Psoas muscle (tissue), 8 donors: ENCODE results near the gene DEDD2. TPM values are rescaled to one million over a fixed set of nuclear protein-coding genes. Genes with fewer than 3 reads are reported as not detected.
"Not testable (repeated sequence)": the region's sequence is repeated elsewhere in the genome, so short reads cannot be mapped to it uniquely, and the experiment has no call there.

ENCODE experiments used
- ATAC-seq, 4 donors: fragments of 200-7000 bp; cut with Tn5 transposase; one replicate each; pipeline ENCODE4 v1.9.1; 2020; ENCODE audit warnings: moderate library complexity in 3 of 4, mild to moderate bottlenecking in 2 of 4
- DNase-seq, 2 donors: peaks; one replicate each; pipeline ENCODE4 v3.0.0-alpha.2; 2020
- H3K27ac ChIP-seq: fragments of 200-600 bp; one replicate; pipeline ENCODE4 v1.8.0; 2022
- H3K27me3 ChIP-seq, 3 donors: fragments of 200-600 bp in 1 of 3; one replicate each; pipeline versions ENCODE4 v1.6.1 to v1.8.0; 2013 to 2022; ENCODE audit warnings: low read length in 2 of 3, mild to moderate bottlenecking in 2 of 3, moderate library complexity in 1 of 3; ENCODE audit not compliant: insufficient read depth in 3 of 3
- H3K36me3 ChIP-seq, 2 donors: fragments of 200-600 bp in 1 of 2; one replicate each; pipeline versions ENCODE4 v1.6.1 to v1.8.0; 2013 to 2022; ENCODE audit warnings: low read depth in 1 of 2, mild to moderate bottlenecking in 1 of 2, moderate library complexity in 1 of 2; ENCODE audit not compliant: insufficient read depth in 1 of 2
- H3K4me1 ChIP-seq: fragments of 200-600 bp; one replicate; pipeline ENCODE4 v1.8.0; 2022
- H3K4me3 ChIP-seq: fragments of 200-600 bp; one replicate; pipeline ENCODE4 v1.8.0; 2022; ENCODE audit warnings: mild to moderate bottlenecking
- H3K9me3 ChIP-seq: fragments of 200-600 bp; one replicate; pipeline ENCODE4 v1.8.0; 2022
- CTCF ChIP-seq: fragments of 200-600 bp; IDR thresholded peaks from one replicate; pipeline ENCODE4 v1.8.0; 2022; ENCODE audit warnings: antibody characterized with exemption
- WGBS, 3 donors: extraction: QIAGEN DNeasy Blood & Tissue Kit; methylation state at CpG; one replicate each; pipeline versions ENCODE4 v1.1.6 to v1.1.7; 2013; 5-methylcytosine and 5-hydroxymethylcytosine counted together
- intact Hi-C, 2 donors: fragments of 100-400 bp; cut with DNase I; formaldehyde crosslinking; loops; one replicate each; pipeline versions ENCODE4 v1.11.0 to v1.14.2; 2022
- long read RNA-seq, 2 donors: library from polyadenylated mRNA; unstranded; transcript quantifications; one replicate each; pipeline ENCODE4 v2.0.0, GENCODE V29; 2021
- polyA plus RNA-seq, 3 donors: library from polyadenylated mRNA; stranded (reverse); fragments of 200-250 nt; gene quantifications; one replicate each; pipeline ENCODE4 v1.2.3, GENCODE V29; 2013
- total RNA-seq, 4 donors: library from RNA; stranded (reverse); fragmentation: NEBNext Ultra II Directional in 2 of 4; extraction: Animal tissue kit (Norgen Biotek cat#: 25700) in 2 of 4; gene quantifications; one replicate each; pipeline versions ENCODE4 v1.2.1 to v1.2.4, GENCODE V29; 2021 to 2023
- donor health status: healthy with polysubstance abuse.
- donor health status: DM: no; HTN: no; CAD: no; lungs with moderate emphysema.
- donor health status: Bipolar disorder and iron deficiency.
- donor health status: healthy.
- donor health status: DM: yes; HTN: yes; CAD: no.
- donor health status: DM: no; HTN: no; CAD: no.
- donor health status: DM: no; HTN: no; CAD: no.
- donor health status: DM: yes; HTN: yes; CAD: no.

Gene DEDD2, protein sequence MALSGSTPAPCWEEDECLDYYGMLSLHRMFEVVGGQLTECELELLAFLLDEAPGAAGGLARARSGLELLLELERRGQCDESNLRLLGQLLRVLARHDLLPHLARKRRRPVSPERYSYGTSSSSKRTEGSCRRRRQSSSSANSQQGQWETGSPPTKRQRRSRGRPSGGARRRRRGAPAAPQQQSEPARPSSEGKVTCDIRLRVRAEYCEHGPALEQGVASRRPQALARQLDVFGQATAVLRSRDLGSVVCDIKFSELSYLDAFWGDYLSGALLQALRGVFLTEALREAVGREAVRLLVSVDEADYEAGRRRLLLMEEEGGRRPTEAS
- total RNA-seq (10 to 100 TPM in 3 of 4 donors, 1 to 10 TPM in 1; 8.8 to 22.5 (median 11.6) TPM), polyA plus RNA-seq (10 to 100 TPM; 11.6 to 26.1 (median 20.5) TPM)
- long read RNA-seq, donor 1, transcript DEDD2-205 (5 exons, 1,183 nt), result major isoform, 8 of 18 reads
- long read RNA-seq, donor 1, partial matches to known transcripts, result 1 of 18 reads
- long read RNA-seq, donor 1, other reads (novel, unspliced or antisense), result 5 of 18 reads
- long read RNA-seq, donor 2, transcript DEDD2-205 (5 exons, 1,183 nt), result major isoform, 17 of 38 reads
- long read RNA-seq, donor 2, transcript DEDD2-204 (5 exons, 1,894 nt), result minor isoform, 7 of 38 reads
- long read RNA-seq, donor 2, partial matches to known transcripts, result 2 of 38 reads
- long read RNA-seq, donor 2, other reads (novel, unspliced or antisense), result 10 of 38 reads

- no peak for TF ChIP-seq CTCF
- H3K27me3 ChIP-seq, result no peaks in the 10 kb centered on the region
- 15 to 16% (median 16%) methylated on average over 55 to 57 of the region's 57 CpGs for WGBS, 3 donors
- H3K36me3 ChIP-seq, result peaks cover 0 to 25% of the 10 kb centered on the region in 2 donors
- peak within 1 kb of the TSS; percentile 77 for H3K27ac ChIP-seq
- no peaks in the 10 kb centered on the region for H3K9me3 ChIP-seq
- intact Hi-C loops, result no loop called here
- peaks cover 43% of the 10 kb centered on the region for H3K4me1 ChIP-seq
- H3K4me3 ChIP-seq, result peak within 1 kb of the TSS; percentile 94
- DNase-seq (peak; percentile 98 to 99), ATAC-seq (peak; percentile 80 to 88 (median 85))
These were observed at the start of gene DEDD2 for GRCh38 chr19:42217520-42218437. Gene DEDD2, minus strand, starts transcription at chr19:42217677. Its CDS starts 670 bp downstream, at chr19:42217007.

GRCh38 chr19:42266928-42267603, 49.6 kb upstream of the DEDD2 start:
- H3K27me3 ChIP-seq, H3K4me3 ChIP-seq, H3K9me3 ChIP-seq, intact Hi-C loops, DNase-seq, ATAC-seq, H3K36me3 ChIP-seq: not testable (repeated sequence)
- 93 to 94% (median 94%) methylated on average over 23 to 25 of the region's 25 CpGs for WGBS, 3 donors
- Histone ChIP-seq H3K4me1 (peaks cover 27% of the 10 kb centered on the region), H3K27ac (peak overlapping the region; percentile 100)

- intact Hi-C loops, result not testable (repeated sequence)
These were observed 48.6 kb upstream of the DEDD2 start for GRCh38 chr19:42266105-42266504.

GRCh38 chr19:42261763-42262162, 44.3 kb upstream of the DEDD2 start:
- Histone ChIP-seq H3K27ac (no peak overlapping the region), H3K4me3 (no peak overlapping the region), H3K9me3 (no peaks in the 10 kb centered on the region), H3K4me1 (no peaks in the 10 kb centered on the region), H3K36me3 (no peaks in the 10 kb centered on the region), H3K27me3 (no peaks in the 10 kb centered on the region)
- DNase-seq, result no peak
- TF ChIP-seq CTCF, result no peak
- 95 to 100% (median 96%) methylated on average over 3 of the region's 3 CpGs for WGBS, 3 donors
- intact Hi-C loops, result no loop called here
- no peak for ATAC-seq

More at GRCh38 chr19:42266105-42266504, 48.6 kb upstream of the DEDD2 start:
- H3K4me1 ChIP-seq, result peaks cover 17% of the 10 kb centered on the region
- ATAC-seq, H3K36me3 ChIP-seq, H3K9me3 ChIP-seq, H3K27ac ChIP-seq, H3K4me3 ChIP-seq, DNase-seq, H3K27me3 ChIP-seq: not testable (repeated sequence)
- 82 to 91% (median 89%) methylated on average over 4 of the region's 4 CpGs for WGBS, 3 donors

DNA sequence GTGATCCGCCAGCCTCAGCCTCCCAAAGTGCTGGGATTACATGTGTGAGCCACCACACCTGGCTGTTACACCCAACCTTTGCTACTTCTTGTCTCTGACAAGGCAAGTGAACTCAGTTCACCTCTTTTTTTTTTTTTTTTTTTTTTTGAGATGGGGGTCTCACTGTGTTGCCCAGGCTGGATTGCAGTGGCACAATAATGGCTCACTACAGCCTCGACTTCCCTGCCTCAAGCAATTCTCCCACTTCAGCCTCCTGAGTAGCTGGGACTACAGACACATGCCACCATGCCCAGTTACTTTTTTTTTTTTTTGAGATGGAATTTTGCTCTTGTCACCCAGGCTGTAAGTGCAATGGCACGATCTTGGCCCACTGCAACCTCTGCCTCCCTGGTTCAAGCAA, 40.4 kb upstream of the DEDD2 start:
- H3K27ac ChIP-seq, DNase-seq, H3K4me3 ChIP-seq, ATAC-seq, H3K27me3 ChIP-seq, H3K4me1 ChIP-seq, intact Hi-C loops, H3K9me3 ChIP-seq, H3K36me3 ChIP-seq: not testable (repeated sequence)
- WGBS, 3 donors, result 80 to 91% (median 89%) methylated on average over 3 of the region's 3 CpGs
